Gastroesophageal sphincter (tissue), 4 donors: ENCODE results near the gene LSP1. TPM values are rescaled to one million over a fixed set of nuclear protein-coding genes. Genes with fewer than 3 reads are reported as not detected.

ENCODE experiments used
- ATAC-seq: fragments of 150-250 bp; one replicate; pipeline ENCODE4 v1.9.1; 2016; ENCODE audit warnings: mild to moderate bottlenecking, moderate library complexity
- H3K27ac ChIP-seq, 4 donors: fragments of 200-600 bp; sonication (generic) in 3 of 4; 1 replicate in 3 of 4; 2 replicates in 1 of 4; pipeline ENCODE4 v1.5.1; 2016 to 2019
- H3K27me3 ChIP-seq: fragments of 200-600 bp; sonication (generic); one replicate; pipeline ENCODE4 v1.5.1; 2019
- H3K36me3 ChIP-seq, 2 donors: fragments of 200-600 bp; sonication (generic); one replicate each; pipeline ENCODE4 v1.5.1; 2019; ENCODE audit warnings: control low read depth in 1 of 2
- H3K4me1 ChIP-seq, 3 donors: fragments of 200-600 bp; sonication (generic); 1 replicate in 2 of 3; 2 replicates in 1 of 3; pipeline ENCODE4 v1.5.1; 2016 to 2019; ENCODE audit warnings: control low read depth in 2 of 3
- H3K4me3 ChIP-seq, 2 donors: fragments of 200-600 bp; sonication (generic); one replicate each; pipeline ENCODE4 v1.5.1; 2019; ENCODE audit warnings: mild to moderate bottlenecking in 1 of 2, moderate library complexity in 1 of 2
- H3K9me3 ChIP-seq, 3 donors: fragments of 200-600 bp; sonication (generic); one replicate each; pipeline ENCODE4 v1.5.1; 2017 to 2019; ENCODE audit warnings: control low read depth in 2 of 3
- CTCF ChIP-seq, 4 experiments: fragments of 200-600 bp in 2 of 4; fragments of 450-650 bp in 2 of 4; sonication (generic) in 1 of 4; IDR thresholded peaks; one replicate each; pipeline ENCODE4 v1.5.1; 2017 to 2019; ENCODE audit warnings: antibody characterized with exemption in 4 of 4, mild to moderate bottlenecking in 2 of 4, moderate library complexity in 2 of 4
- EP300 ChIP-seq: sonication (generic); formaldehyde crosslinking; IDR thresholded peaks from one replicate; pipeline ENCODE4 v1.6.1; 2017; ENCODE audit warnings: antibody characterized with exemption, mild to moderate bottlenecking
- POLR2A ChIP-seq, 2 donors: fragments of 450-650 bp; IDR thresholded peaks; one replicate each; pipeline ENCODE4 v1.6.1; 2017; ENCODE audit warnings: antibody characterized with exemption in 2 of 2, mild to moderate bottlenecking in 2 of 2, moderate library complexity in 1 of 2
- POLR2AphosphoS5 ChIP-seq: sonication (generic); formaldehyde crosslinking; IDR thresholded peaks from one replicate; pipeline ENCODE4 v1.6.1; 2017; ENCODE audit warnings: antibody characterized with exemption
- WGBS, 2 donors: methylation state at CpG; one replicate each; pipeline ENCODE4 v1.1.5; 2018; ENCODE audit warnings: low coverage in 1 of 2; 5-methylcytosine and 5-hydroxymethylcytosine counted together
- total RNA-seq, 4 donors: library from RNA; depleted of rRNA; stranded (reverse); fragments of >200 nt; gene quantifications; one replicate each; pipeline ENCODE4 v1.1.0, GENCODE V29; 2016

LSP1 gene
- total RNA-seq, 4 donors from 2014 or later = 13.4 to 133 (median 47.7) TPM

- Histone ChIP-seq H3K4me1 (peaks cover 0 to 14% (median 0%) of the 10 kb centered on the region in 3 donors), H3K27ac (no peak overlapping the region), H3K4me3 (no peak overlapping the region), H3K27me3 (peaks cover 7% of the 10 kb centered on the region), H3K9me3 (no peaks in the 10 kb centered on the region), H3K36me3 (no peaks in the 10 kb centered on the region)
- ATAC-seq = no peak
- 86% methylated on average over 5 of the region's 19 CpGs; no CpG with 5 or more reads in 1 of the 2 donors for WGBS, 2 donors
- no peak for TF ChIP-seq CTCF (IDR thresholded peaks at IDR 0.05)
- TF ChIP-seq EP300 = no peak
- no peak for TF ChIP-seq POLR2AphosphoS5
- no peak for TF ChIP-seq POLR2A (IDR thresholded peaks at IDR 0.05)
Observed at GRCh38 chr11:1848640-1849430, 4.0 kb upstream of the LSP1 start.

GRCh38 chr11:1851468-1852180, 1.3 kb upstream of the LSP1 start:
- H3K27me3 ChIP-seq = peaks cover 2% of the 10 kb centered on the region
- H3K36me3 ChIP-seq = no peaks in the 10 kb centered on the region
- ATAC-seq = no peak
- TF ChIP-seq POLR2A (IDR thresholded peaks at IDR 0.05) (no peak), CTCF (IDR thresholded peaks at IDR 0.05) (no peak), POLR2AphosphoS5 (no peak), EP300 (no peak)
- H3K9me3 ChIP-seq = no peaks in the 10 kb centered on the region
- WGBS, 2 donors = 95% methylated on average over 3 of the region's 21 CpGs; no CpG with 5 or more reads in 1 of the 2 donors
- no peaks in the 10 kb centered on the region for H3K4me1 ChIP-seq
- no peak overlapping the region for H3K4me3 ChIP-seq
- no peak overlapping the region for H3K27ac ChIP-seq

GRCh38 chr11:1852271-1852876, 510 bp upstream of the LSP1 start:
- ATAC-seq = no peak
- H3K27ac ChIP-seq = no peak overlapping the region
- 72 to 92% methylated on average over 2 to 8 of the region's 25 CpGs for WGBS, 2 donors
- no peaks in the 10 kb centered on the region for H3K9me3 ChIP-seq
- H3K4me3 ChIP-seq = no peak overlapping the region
- TF ChIP-seq CTCF (IDR thresholded peaks at IDR 0.05) (no peak), EP300 (no peak)
- H3K4me1 ChIP-seq = no peaks in the 10 kb centered on the region
- no peaks in the 10 kb centered on the region for H3K36me3 ChIP-seq
- H3K27me3 ChIP-seq = no peaks in the 10 kb centered on the region

- no peaks in the 10 kb centered on the region for H3K9me3 ChIP-seq
- no peaks in the 10 kb centered on the region for H3K27me3 ChIP-seq
- ATAC-seq = no peak
- TF ChIP-seq EP300 (no peak), POLR2A (IDR thresholded peaks at IDR 0.05) (no peak), POLR2AphosphoS5 (no peak), CTCF (IDR thresholded peaks at IDR 0.05) (no peak)
- no peak overlapping the region for H3K27ac ChIP-seq
- H3K4me1 ChIP-seq = no peaks in the 10 kb centered on the region
- 90 to 92% methylated on average over 4 to 5 of the region's 19 CpGs for WGBS, 2 donors
- H3K4me3 ChIP-seq = peak overlapping the region in 1 of 2 donors; percentile 33
- H3K36me3 ChIP-seq = no peaks in the 10 kb centered on the region
Observed at GRCh38 chr11:1853376-1854131, 670 bp downstream of the LSP1 start.
